Measurements from ENCODE around the gene PRR12. TPM values are rescaled to one million over a fixed set of nuclear protein-coding genes. Genes with fewer than 3 reads are reported as not detected.
A peak's percentile ranks its signal among the peaks of the same experiment; 100 is the strongest.

Gene PRR12
- total and polyA plus RNA-seq, 2 experiments from 2014 or later, result 5.1 to 24.7 TPM

DNA sequence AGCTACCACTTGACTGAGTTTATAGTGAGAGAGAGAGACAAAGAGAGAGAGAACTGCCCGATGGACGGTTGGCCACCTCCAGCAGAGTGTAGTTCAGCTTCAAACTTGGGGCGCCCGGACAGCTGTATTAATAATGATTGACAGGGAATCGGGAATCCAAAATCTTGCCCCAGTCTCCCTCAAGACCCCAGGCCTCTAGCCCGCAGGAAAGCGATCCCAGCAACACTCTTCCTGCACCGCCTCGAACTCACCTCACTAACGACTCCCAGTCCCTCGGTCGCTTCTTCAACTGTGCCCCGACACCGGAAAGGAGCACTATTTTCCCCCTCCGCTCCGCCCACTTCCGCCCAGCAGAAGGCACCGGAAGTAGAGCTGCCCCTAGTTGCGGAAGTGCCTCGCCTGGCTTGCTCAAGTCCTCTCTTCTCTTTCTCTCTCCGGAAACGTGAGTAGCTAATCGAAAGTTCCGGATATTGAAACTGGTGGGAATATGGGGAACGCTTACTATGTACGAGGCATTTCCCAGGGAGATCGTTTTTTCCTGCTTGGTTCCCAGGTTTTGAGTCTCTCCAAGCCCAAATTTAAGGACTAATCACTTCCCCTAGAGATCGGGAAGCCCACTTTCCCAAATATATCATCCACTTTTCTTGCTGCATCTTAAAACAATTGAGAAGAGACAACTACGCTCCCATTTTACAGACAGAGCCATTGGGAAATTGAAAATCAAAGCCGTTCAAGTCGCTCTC, 10.5 kb upstream of the PRR12 start, which contains the start of gene NOSIP:
Gene NOSIP, minus strand, starts transcription at position 293 of the 743 bp plus-strand sequence. CDS start 19,865 bp downstream, outside the sequence.
- Histone ChIP-seq H3K9me3 (ENCODE audit: low read depth) (no peaks in the 10 kb centered on the region), H3K4me1 (ENCODE audit: low read depth) (peaks cover 10% of the 10 kb centered on the region), H3K27ac (peak within 1 kb of the TSS; percentile 66), H3K27me3 (no peaks in the 10 kb centered on the region), H3K36me3 (peaks cover 5% of the 10 kb centered on the region), H3K4me3 (peak within 1 kb of the TSS; percentile 73)
- peak; percentile 96 to 98 for DNase-seq (ENCODE audit: low read depth in 1 of 2, low spot score in 1 of 2)
- TF ChIP-seq, protein P1, sequence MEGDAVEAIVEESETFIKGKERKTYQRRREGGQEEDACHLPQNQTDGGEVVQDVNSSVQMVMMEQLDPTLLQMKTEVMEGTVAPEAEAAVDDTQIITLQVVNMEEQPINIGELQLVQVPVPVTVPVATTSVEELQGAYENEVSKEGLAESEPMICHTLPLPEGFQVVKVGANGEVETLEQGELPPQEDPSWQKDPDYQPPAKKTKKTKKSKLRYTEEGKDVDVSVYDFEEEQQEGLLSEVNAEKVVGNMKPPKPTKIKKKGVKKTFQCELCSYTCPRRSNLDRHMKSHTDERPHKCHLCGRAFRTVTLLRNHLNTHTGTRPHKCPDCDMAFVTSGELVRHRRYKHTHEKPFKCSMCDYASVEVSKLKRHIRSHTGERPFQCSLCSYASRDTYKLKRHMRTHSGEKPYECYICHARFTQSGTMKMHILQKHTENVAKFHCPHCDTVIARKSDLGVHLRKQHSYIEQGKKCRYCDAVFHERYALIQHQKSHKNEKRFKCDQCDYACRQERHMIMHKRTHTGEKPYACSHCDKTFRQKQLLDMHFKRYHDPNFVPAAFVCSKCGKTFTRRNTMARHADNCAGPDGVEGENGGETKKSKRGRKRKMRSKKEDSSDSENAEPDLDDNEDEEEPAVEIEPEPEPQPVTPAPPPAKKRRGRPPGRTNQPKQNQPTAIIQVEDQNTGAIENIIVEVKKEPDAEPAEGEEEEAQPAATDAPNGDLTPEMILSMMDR (IDR thresholded peaks at IDR 0.05; ENCODE audit: low read depth, low read length), result no peak

DNA sequence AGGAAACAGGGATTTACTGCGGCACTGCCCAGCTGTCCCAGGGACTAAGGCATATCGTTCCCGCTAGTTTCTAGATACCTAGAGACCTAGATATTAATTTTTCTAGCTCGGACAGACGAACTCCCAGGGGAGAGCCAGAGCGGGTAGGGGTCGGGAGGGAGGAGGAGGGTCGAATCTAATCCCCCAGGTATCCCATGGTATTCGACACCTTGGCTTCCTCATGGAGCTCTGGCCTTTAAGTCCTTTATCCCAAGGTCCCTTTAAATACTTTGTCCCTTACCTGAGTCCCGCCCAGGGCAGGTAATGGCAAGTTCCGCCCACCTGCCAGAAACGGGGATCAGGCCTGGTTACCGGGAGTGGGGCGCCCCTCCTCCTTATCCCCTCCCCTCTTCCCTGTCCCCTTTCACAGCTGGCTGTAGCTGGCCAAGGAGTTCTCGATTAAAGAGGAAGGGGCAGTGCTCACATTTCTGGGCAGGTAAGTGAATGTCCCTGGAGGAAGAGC, 9.9 kb upstream of the PRR12 start, which contains the start of gene PRRG2:
Gene PRRG2, plus strand, starts transcription at position 310 of the 502 bp plus-strand sequence. CDS start 1,904 bp downstream, outside the sequence.
- H3K27ac ChIP-seq, result peak within 1 kb of the TSS; percentile 66
- TF ChIP-seq, protein P1 (IDR thresholded peaks at IDR 0.05; ENCODE audit: low read depth, low read length), result no peak
- DNase-seq (ENCODE audit: low read depth in 1 of 2, low spot score in 1 of 2), result no peak
- no peaks in the 10 kb centered on the region for H3K9me3 ChIP-seq (ENCODE audit: low read depth)
- no peaks in the 10 kb centered on the region for H3K27me3 ChIP-seq
- H3K4me3 ChIP-seq, result peak within 1 kb of the TSS; percentile 73
- H3K4me1 ChIP-seq (ENCODE audit: low read depth), result peaks cover 10% of the 10 kb centered on the region
- no peaks in the 10 kb centered on the region for H3K36me3 ChIP-seq

DNA sequence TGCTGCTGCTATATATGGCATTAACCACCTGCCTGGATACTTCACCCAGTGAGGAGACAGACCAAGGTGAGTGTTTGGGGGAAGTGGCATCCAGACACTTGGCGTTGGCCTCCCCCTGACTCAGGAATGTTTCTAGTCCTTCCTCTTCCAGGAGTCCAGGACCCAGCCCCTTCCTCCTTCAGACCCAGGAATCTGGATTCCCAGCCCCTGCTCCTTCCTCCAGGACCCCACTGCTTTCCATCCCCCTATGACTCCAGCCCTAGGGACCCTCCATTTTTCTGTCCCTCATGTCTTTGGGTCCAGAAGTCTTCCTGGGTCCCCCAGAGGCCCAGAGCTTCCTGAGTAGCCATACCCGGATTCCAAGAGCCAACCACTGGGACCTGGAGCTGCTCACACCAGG, 7.7 kb upstream of the PRR12 start:
- DNase-seq (ENCODE audit: low read depth in 1 of 2, low spot score in 1 of 2), result no peak
- peak overlapping the region; percentile 23 for H3K27ac ChIP-seq
- H3K36me3 ChIP-seq, result no peaks in the 10 kb centered on the region
- H3K4me1 ChIP-seq (ENCODE audit: low read depth), result peaks cover 10% of the 10 kb centered on the region
- no peak overlapping the region for H3K4me3 ChIP-seq
- H3K9me3 ChIP-seq (ENCODE audit: low read depth), result no peaks in the 10 kb centered on the region
- TF ChIP-seq, protein P1 (IDR thresholded peaks at IDR 0.05; ENCODE audit: low read depth, low read length), result no peak
- H3K27me3 ChIP-seq, result no peaks in the 10 kb centered on the region

DNA sequence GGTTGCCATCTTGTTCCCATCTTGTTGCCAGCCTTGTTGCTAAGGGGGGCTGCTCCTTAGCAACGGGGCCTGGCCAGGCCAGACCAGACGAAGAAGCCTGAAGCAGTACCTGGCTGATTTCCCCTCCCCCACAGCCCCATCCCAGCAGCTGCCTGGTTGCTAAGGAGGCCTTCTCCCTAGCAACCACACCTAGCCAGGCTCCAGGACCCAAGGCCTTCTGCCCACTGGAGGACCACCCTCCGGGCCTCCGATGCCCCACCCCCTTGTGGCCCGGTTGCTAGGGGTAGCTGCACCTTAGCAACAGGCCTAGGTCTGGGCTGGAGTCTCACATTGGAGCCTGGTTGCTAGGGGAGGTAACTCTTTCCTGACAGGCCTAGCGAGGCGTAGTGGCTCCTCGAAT, 6.0 kb upstream of the PRR12 start:
- H3K36me3 ChIP-seq, result no peaks in the 10 kb centered on the region
- no peak overlapping the region for H3K4me3 ChIP-seq
- H3K27ac ChIP-seq, result peak overlapping the region; percentile 23
- peak in 1 of 2 donors; percentile 42 for DNase-seq (ENCODE audit: low read depth in 1 of 2, low spot score in 1 of 2)
- peaks cover 5% of the 10 kb centered on the region for H3K4me1 ChIP-seq (ENCODE audit: low read depth)
- H3K27me3 ChIP-seq, result no peaks in the 10 kb centered on the region
- TF ChIP-seq, protein P1 (IDR thresholded peaks at IDR 0.05; ENCODE audit: low read depth, low read length), result no peak
- H3K9me3 ChIP-seq (ENCODE audit: low read depth), result no peaks in the 10 kb centered on the region

DNA sequence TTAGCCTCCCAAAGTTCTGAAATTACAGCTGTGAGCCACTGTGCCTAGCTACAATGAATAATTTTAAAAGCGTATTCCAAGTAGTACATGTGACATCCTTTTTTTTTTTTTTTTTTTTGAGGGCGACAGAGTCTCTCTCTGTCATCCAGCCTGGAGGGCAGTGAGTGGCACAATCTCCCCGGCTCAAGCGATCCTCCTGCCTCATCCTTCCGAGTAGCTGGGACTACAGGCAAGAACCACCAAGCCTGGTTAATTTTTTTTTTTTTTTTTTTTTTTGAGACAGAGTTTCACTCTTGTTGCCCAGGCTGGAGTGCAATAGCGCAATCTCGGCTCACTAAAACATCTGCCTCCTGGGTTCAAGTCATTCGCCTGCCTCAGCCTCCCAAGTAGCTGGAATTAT, 3.8 kb upstream of the PRR12 start:
- Histone ChIP-seq H3K27ac (no peak overlapping the region), H3K4me1 (ENCODE audit: low read depth) (peaks cover 5% of the 10 kb centered on the region), H3K9me3 (ENCODE audit: low read depth) (no peaks in the 10 kb centered on the region), H3K4me3 (no peak overlapping the region), H3K27me3 (no peaks in the 10 kb centered on the region), H3K36me3 (no peaks in the 10 kb centered on the region)
- no peak for DNase-seq (ENCODE audit: low read depth in 1 of 2, low spot score in 1 of 2)
- TF ChIP-seq, protein P1 (IDR thresholded peaks at IDR 0.05; ENCODE audit: low read depth, low read length), result no peak

Data from cardiac muscle cell (in vitro differentiated cells and primary cell).